ELF-1 (cell line): ENCODE data around the gene CACUL1.

Experiments used
- DNase-seq: peaks from one replicate; pipeline ENCODE4 v3.0.0-alpha.2; 2016; ENCODE audit warnings: low read depth, low spot score

CACUL1 gene

GRCh38 chr10:118638680-118639079 lies 116.1 kb downstream of the CACUL1 start:
- no peak for DNase-seq

- DNase-seq: peak; percentile 12
Measured at GRCh38 chr10:118635674-118636402, 118.9 kb downstream of the CACUL1 start.

- no peak for DNase-seq
Measured at GRCh38 chr10:118633786-118634185, 121.0 kb downstream of the CACUL1 start.

- no peak for DNase-seq
Measured at GRCh38 chr10:118629211-118629610, 125.6 kb downstream of the CACUL1 start.

GRCh38 chr10:118628397-118628796 lies 126.4 kb downstream of the CACUL1 start:
- DNase-seq: no peak

GRCh38 chr10:118626953-118627352 lies 127.8 kb downstream of the CACUL1 start:
- DNase-seq: peak; percentile 26
